ENCODE measurements around the gene GLIS2. TPM values are rescaled to one million over a fixed set of nuclear protein-coding genes. Genes with fewer than 3 reads are reported as not detected.
A peak's percentile ranks its signal among the peaks of the same experiment; 100 is the strongest.

GLIS2 gene
- total RNA-seq, 2 donors from 2014 or later: 1.3 to 1.7 TPM

- Mint-ChIP-seq H3K27ac (no peak within 1 kb of the TSS), H3K4me1 (ENCODE audit: low read depth) (no peaks in the 10 kb centered on the region), H3K4me3 (peak within 1 kb of the TSS; percentile 72 to 75), H3K36me3 (ENCODE audit: insufficient read depth in 2 of 2) (no peaks in the 10 kb centered on the region), H3K27me3 (ENCODE audit: low read depth) (no peaks in the 10 kb centered on the region), H3K9me3 (no peaks in the 10 kb centered on the region)
- DNase-seq (peak; percentile 75 to 83), ATAC-seq (replicated peaks in 1 of 2) (peak; percentile 85 to 87)
Observed at GRCh38 chr16:4371357-4372000, 55.6 kb downstream of the GLIS2 start, which contains the start of gene VASN. Gene VASN (plus strand): TSS chr16:4371848. CDS start chr16:4380878, 9,030 bp downstream.

GRCh38 chr16:4372001-4372577 is 56.2 kb downstream of the GLIS2 start:
- Mint-ChIP-seq H3K4me1 (ENCODE audit: low read depth) (no peaks in the 10 kb centered on the region), H3K9me3 (no peaks in the 10 kb centered on the region), H3K27ac (no peak overlapping the region), H3K27me3 (ENCODE audit: low read depth) (no peaks in the 10 kb centered on the region), H3K36me3 (ENCODE audit: insufficient read depth in 2 of 2) (no peaks in the 10 kb centered on the region), H3K4me3 (peak overlapping the region; percentile 72 to 75)
- ATAC-seq (replicated peaks in 1 of 2) (peak; percentile 54 to 60), DNase-seq (peak; percentile 44 to 45)

- Mint-ChIP-seq H3K27ac (no peak overlapping the region), H3K4me3 (peak overlapping the region in 1 of 2 donors; percentile 75), H3K4me1 (ENCODE audit: low read depth) (peaks cover 4% of the 10 kb centered on the region), H3K36me3 (ENCODE audit: insufficient read depth in 2 of 2) (no peaks in the 10 kb centered on the region), H3K27me3 (ENCODE audit: low read depth) (no peaks in the 10 kb centered on the region), H3K9me3 (no peaks in the 10 kb centered on the region)
- DNase-seq (no peak), ATAC-seq (replicated peaks in 1 of 2) (no peak)
Observed at GRCh38 chr16:4372578-4373355, 56.9 kb downstream of the GLIS2 start.

- Mint-ChIP-seq H3K9me3 (no peaks in the 10 kb centered on the region), H3K4me3 (no peak overlapping the region), H3K4me1 (ENCODE audit: low read depth) (peaks cover 7% of the 10 kb centered on the region), H3K27ac (no peak overlapping the region), H3K36me3 (ENCODE audit: insufficient read depth in 2 of 2) (no peaks in the 10 kb centered on the region), H3K27me3 (ENCODE audit: low read depth) (no peaks in the 10 kb centered on the region)
- DNase-seq (no peak), ATAC-seq (replicated peaks in 1 of 2) (no peak)
Observed at GRCh38 chr16:4373356-4373908, 57.6 kb downstream of the GLIS2 start.

- peaks cover 7% of the 10 kb centered on the region for H3K4me1 Mint-ChIP-seq (ENCODE audit: low read depth)
- H3K27me3 Mint-ChIP-seq (ENCODE audit: low read depth): no peaks in the 10 kb centered on the region
- no peaks in the 10 kb centered on the region for H3K36me3 Mint-ChIP-seq (ENCODE audit: insufficient read depth in 2 of 2)
- no peaks in the 10 kb centered on the region for H3K9me3 Mint-ChIP-seq
- H3K4me3 Mint-ChIP-seq: no peak overlapping the region
- DNase-seq: no peak
- no peak for ATAC-seq (replicated peaks in 1 of 2)
- H3K27ac Mint-ChIP-seq: no peak overlapping the region
Observed at GRCh38 chr16:4373909-4374742, 58.3 kb downstream of the GLIS2 start.

- H3K27ac Mint-ChIP-seq: no peak overlapping the region
Observed at GRCh38 chr16:4375717-4376116, 59.9 kb downstream of the GLIS2 start.

GRCh38 chr16:4376126-4376892 is 60.4 kb downstream of the GLIS2 start:
- ATAC-seq (replicated peaks in 1 of 2) (no peak), DNase-seq (no peak)
- Mint-ChIP-seq H3K27ac (no peak overlapping the region), H3K4me1 (ENCODE audit: low read depth) (peaks cover 7% of the 10 kb centered on the region), H3K27me3 (ENCODE audit: low read depth) (no peaks in the 10 kb centered on the region), H3K4me3 (no peak overlapping the region), H3K9me3 (no peaks in the 10 kb centered on the region), H3K36me3 (ENCODE audit: insufficient read depth in 2 of 2) (no peaks in the 10 kb centered on the region)

More at GRCh38 chr16:4375717-4376116, 59.9 kb downstream of the GLIS2 start:
- H3K9me3 Mint-ChIP-seq: no peaks in the 10 kb centered on the region
- H3K4me1 Mint-ChIP-seq (ENCODE audit: low read depth): peaks cover 7% of the 10 kb centered on the region
- no peaks in the 10 kb centered on the region for H3K27me3 Mint-ChIP-seq (ENCODE audit: low read depth)
- no peaks in the 10 kb centered on the region for H3K36me3 Mint-ChIP-seq (ENCODE audit: insufficient read depth in 2 of 2)
- no peak for DNase-seq
- H3K4me3 Mint-ChIP-seq: no peak overlapping the region
- ATAC-seq (replicated peaks in 1 of 2): no peak

GRCh38 chr16:4376893-4377572 is 61.2 kb downstream of the GLIS2 start:
- DNase-seq: no peak
- Mint-ChIP-seq H3K4me1 (ENCODE audit: low read depth) (peaks cover 7% of the 10 kb centered on the region), H3K4me3 (no peak overlapping the region), H3K27ac (no peak overlapping the region), H3K27me3 (ENCODE audit: low read depth) (no peaks in the 10 kb centered on the region), H3K36me3 (ENCODE audit: insufficient read depth in 2 of 2) (no peaks in the 10 kb centered on the region), H3K9me3 (no peaks in the 10 kb centered on the region)
- ATAC-seq (replicated peaks in 1 of 2): no peak

GRCh38 chr16:4377573-4378154 is 61.8 kb downstream of the GLIS2 start:
- H3K4me1 Mint-ChIP-seq (ENCODE audit: low read depth): peaks cover 7% of the 10 kb centered on the region
- DNase-seq (no peak), ATAC-seq (replicated peaks in 1 of 2) (no peak)
- H3K36me3 Mint-ChIP-seq (ENCODE audit: insufficient read depth in 2 of 2): no peaks in the 10 kb centered on the region
- no peaks in the 10 kb centered on the region for H3K9me3 Mint-ChIP-seq
- H3K27ac Mint-ChIP-seq: no peak overlapping the region
- H3K27me3 Mint-ChIP-seq (ENCODE audit: low read depth): no peaks in the 10 kb centered on the region
- H3K4me3 Mint-ChIP-seq: no peak overlapping the region

GRCh38 chr16:4378161-4378666 is 62.3 kb downstream of the GLIS2 start:
- peaks cover 0 to under 1% of the 10 kb centered on the region in 2 donors for H3K36me3 Mint-ChIP-seq (ENCODE audit: insufficient read depth in 2 of 2)
- DNase-seq: no peak
- H3K27ac Mint-ChIP-seq: no peak overlapping the region
- H3K4me1 Mint-ChIP-seq (ENCODE audit: low read depth): peaks cover 7% of the 10 kb centered on the region
- ATAC-seq (replicated peaks in 1 of 2): no peak
- no peaks in the 10 kb centered on the region for H3K9me3 Mint-ChIP-seq
- H3K4me3 Mint-ChIP-seq: no peak overlapping the region
- no peaks in the 10 kb centered on the region for H3K27me3 Mint-ChIP-seq (ENCODE audit: low read depth)

GRCh38 chr16:4378999-4379690 is 63.3 kb downstream of the GLIS2 start:
- no peaks in the 10 kb centered on the region for H3K9me3 Mint-ChIP-seq
- H3K4me3 Mint-ChIP-seq: no peak overlapping the region
- H3K27ac Mint-ChIP-seq: no peak overlapping the region
- peaks cover 0 to 1% of the 10 kb centered on the region in 2 donors for H3K36me3 Mint-ChIP-seq (ENCODE audit: insufficient read depth in 2 of 2)
- no peak for ATAC-seq (replicated peaks in 1 of 2)
- H3K4me1 Mint-ChIP-seq (ENCODE audit: low read depth): peaks cover 7% of the 10 kb centered on the region
- H3K27me3 Mint-ChIP-seq (ENCODE audit: low read depth): no peaks in the 10 kb centered on the region
- no peak for DNase-seq

Measured in activated T-cell treated with anti-CD3 and anti-CD28 coated beads, Interleukin-2, amount 50 U/mL, for 72 hours (primary cell).